ENCODE data around the gene GAGE13.
"Not testable (repeated sequence)": the region's sequence is repeated elsewhere in the genome, so short reads cannot be mapped to it uniquely, and the experiment has no call there.

DNA sequence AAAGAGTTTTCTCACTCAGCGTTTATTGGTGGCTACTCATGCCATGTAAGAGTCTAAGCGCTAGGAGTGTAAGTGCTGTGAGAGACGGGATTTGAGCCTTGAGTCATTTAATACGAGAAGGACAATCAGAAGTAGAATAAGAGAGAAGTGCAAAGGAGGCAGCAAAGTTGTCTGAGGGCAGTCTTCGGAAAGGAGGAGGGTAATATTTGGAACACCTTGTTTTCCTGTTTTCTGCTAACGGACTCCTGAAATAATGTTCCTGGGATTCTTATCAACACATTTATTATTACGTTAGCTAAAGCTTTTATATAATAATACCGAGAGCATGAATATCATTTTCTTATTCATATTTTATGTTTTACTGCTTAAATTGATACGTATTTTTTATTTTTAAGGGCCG lies 14.0 kb downstream of the GAGE13 start:
- TF ChIP-seq, protein P1, sequence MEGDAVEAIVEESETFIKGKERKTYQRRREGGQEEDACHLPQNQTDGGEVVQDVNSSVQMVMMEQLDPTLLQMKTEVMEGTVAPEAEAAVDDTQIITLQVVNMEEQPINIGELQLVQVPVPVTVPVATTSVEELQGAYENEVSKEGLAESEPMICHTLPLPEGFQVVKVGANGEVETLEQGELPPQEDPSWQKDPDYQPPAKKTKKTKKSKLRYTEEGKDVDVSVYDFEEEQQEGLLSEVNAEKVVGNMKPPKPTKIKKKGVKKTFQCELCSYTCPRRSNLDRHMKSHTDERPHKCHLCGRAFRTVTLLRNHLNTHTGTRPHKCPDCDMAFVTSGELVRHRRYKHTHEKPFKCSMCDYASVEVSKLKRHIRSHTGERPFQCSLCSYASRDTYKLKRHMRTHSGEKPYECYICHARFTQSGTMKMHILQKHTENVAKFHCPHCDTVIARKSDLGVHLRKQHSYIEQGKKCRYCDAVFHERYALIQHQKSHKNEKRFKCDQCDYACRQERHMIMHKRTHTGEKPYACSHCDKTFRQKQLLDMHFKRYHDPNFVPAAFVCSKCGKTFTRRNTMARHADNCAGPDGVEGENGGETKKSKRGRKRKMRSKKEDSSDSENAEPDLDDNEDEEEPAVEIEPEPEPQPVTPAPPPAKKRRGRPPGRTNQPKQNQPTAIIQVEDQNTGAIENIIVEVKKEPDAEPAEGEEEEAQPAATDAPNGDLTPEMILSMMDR (conservative IDR thresholded peaks at IDR 0.05; ENCODE audit: low read depth, low read length), result not testable (repeated sequence)
- TF ChIP-seq MAZ (IDR thresholded peaks at IDR 0.05; ENCODE audit: borderline replicate concordance, low read depth, low read length); POLR2A (IDR thresholded peaks at IDR 0.05; ENCODE audit: low read depth, low read length); CEBPB (IDR thresholded peaks at IDR 0.05; ENCODE audit: low read depth, low read length); RAD21 (IDR thresholded peaks at IDR 0.05; ENCODE audit: low read length): not testable (repeated sequence)
